Measurements from ENCODE around the gene MEIS2. TPM values are rescaled to one million over a fixed set of nuclear protein-coding genes. Genes with fewer than 3 reads are reported as not detected.

The MEIS2 gene
- total RNA-seq, 1 donor from 2014 or later: 45.4 TPM

GRCh38 chr15:36907295-36907694 is 193.1 kb downstream of the MEIS2 start:
- ATAC-seq: no peak

GRCh38 chr15:36905908-36906307 is 194.4 kb downstream of the MEIS2 start:
- intact Hi-C loops (cut with DNase I): no loop called here
- DNase-seq (ENCODE audit: missing footprints) (no peak), ATAC-seq (no peak)

More at GRCh38 chr15:36907295-36907694, 193.1 kb downstream of the MEIS2 start:
- DNase-seq (ENCODE audit: missing footprints): no peak
- intact Hi-C loops (cut with DNase I): no loop called here

DNA sequence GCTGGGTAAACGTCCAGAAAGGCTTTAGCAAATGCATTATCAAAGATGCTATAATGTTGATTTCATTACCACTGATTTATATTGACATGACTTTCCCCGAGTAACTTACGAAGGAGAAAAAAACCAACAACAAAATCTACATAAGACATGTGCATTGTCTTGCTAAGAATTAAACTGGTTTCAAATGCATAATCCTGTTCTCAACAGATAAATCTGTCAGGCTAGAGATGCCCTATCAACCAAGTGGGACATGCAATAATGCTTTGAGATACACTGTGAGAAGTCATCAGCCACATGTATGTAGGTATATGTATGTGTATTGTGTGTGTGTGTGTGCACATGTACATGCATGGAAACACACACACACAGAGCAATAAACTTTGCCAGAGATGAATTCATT is 195.6 kb downstream of the MEIS2 start:
- ATAC-seq: no peak
- intact Hi-C loops (cut with DNase I): no loop called here
- no peak for DNase-seq (ENCODE audit: missing footprints)

DNA sequence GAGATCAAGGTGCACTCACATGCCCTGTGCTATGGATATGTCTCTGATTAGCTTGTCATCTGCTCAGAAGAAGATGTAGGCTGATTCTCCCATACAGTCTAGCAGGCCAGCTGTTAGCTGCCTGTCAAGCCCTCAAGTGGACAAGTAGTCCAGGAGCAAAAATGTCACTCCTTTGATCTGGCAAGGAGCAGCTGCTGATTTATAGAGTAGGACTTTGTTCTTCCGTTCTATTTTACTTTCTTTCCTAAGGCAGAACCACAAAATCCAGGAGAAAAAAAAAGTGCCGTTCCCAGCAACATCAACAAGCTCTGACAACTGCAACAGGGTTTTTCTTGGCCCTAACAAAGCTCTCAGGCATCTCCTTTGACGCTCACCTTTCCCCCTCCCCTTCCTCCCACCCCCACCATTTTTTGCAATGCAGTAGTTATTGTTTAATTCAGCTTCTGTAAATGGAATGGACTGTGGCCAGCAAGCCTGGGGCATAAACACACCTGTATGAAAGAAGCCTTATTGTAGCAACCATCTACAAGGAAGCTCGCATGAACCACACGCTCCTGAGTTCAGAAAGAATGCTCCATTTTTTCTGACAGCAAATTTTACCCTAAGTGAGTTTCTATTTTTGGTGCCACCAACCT is 196.3 kb downstream of the MEIS2 start:
- intact Hi-C loops (cut with DNase I): no loop called here
- no peak for DNase-seq (ENCODE audit: missing footprints)
- no peak for ATAC-seq

DNA sequence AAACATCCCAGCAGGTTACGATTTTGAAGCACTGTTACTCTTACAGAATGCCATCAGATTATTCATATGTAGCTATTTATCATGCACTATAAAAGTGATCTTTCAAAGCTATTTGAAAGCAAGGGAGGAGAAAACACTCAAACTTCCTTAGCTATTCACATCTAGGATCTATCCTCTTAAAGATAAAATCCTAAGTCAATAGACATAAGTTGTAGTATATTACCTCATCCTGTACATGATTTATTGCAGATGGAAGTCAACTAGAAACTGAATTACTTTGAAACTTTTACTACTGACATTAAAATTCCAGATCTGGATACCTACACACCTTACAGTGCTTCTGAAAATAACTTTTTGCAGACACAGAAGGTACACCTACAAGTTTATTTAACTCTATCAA is 197.2 kb downstream of the MEIS2 start:
- no peak for ATAC-seq
- DNase-seq (ENCODE audit: missing footprints): no peak
- intact Hi-C loops (cut with DNase I): no loop called here

DNA sequence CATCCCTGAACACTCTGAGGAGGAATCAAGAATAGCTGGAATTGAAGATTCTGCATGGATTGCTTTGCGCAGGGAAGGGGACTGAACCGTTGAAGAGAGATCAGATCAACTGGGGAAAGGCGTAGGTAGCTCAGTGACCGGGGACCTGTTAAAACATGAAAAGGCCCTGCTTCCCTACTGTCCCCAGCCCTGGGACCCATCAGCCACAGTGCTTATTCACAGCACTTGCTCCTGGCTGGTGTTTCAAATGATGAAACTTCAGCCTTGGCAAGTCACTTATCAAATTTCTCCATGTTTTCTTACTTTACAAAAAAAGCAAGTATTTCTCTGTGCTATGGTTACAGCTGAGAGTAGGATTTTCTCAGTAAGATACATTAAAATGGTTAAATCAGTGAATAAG is 199.3 kb downstream of the MEIS2 start:
- peak; percentile 37 for ATAC-seq
- intact Hi-C loops (cut with DNase I): no loop called here

GRCh38 chr15:36899696-36900095 is 200.7 kb downstream of the MEIS2 start:
- no peak for ATAC-seq
- DNase-seq (ENCODE audit: missing footprints): no peak
- intact Hi-C loops (cut with DNase I): no loop called here

More for the DNA sequence above, 199.3 kb downstream of the MEIS2 start:
- no peak for DNase-seq (ENCODE audit: missing footprints)

DNA sequence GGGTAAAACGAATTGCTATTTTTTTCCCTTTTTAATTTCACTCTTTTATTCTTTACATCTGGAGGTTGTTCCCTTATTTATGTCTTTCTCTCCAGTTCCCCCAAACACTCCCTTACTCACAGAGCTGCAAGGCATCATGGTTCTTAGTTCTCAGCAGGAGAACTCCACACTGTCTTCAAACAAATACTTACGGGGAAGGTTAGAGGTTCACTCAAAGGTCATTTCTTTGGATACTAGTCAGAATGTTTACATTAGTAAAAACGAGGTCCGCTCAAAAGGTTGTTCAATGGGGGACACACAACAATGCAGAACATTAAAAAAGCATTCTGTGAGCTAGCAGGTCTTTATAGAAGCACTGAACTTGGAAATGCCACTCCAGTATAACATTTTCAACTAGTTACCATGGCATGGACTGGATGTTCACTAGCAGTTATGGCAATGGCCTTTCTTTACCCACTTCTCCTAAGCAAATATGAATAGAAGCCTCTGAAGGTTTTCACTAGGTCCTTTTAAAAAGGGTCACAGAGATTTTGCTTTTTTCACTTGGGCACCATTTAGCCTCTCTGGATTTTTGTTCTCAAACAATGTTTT is 201.7 kb downstream of the MEIS2 start:
- intact Hi-C loops (cut with DNase I): no loop called here

GRCh38 chr15:36897834-36898233 is 202.5 kb downstream of the MEIS2 start:
- intact Hi-C loops (cut with DNase I): no loop called here
- ATAC-seq (peak; percentile 35), DNase-seq (ENCODE audit: missing footprints) (no peak)

More for the DNA sequence above, 201.7 kb downstream of the MEIS2 start:
- no peak for DNase-seq (ENCODE audit: missing footprints)
- no peak for ATAC-seq

DNA sequence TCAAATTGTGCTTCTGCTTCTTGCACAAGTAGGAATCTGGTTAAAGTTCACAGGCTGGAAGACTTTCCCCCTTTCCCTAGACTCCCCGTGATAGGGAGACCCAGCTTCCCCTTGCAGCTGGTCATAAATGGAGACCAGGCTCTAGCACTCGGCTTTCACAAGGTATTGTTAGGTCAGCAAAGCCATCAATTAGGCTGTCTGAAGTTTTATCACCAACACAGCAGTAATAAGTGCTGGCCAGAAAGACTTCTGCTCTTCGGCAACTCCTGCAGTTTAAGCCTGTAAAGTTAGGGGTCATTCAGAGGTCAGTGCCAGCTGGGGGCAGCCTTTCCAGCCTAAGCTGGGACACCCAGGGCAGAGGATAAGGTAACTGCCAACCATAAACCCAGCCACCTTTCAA is 203.4 kb downstream of the MEIS2 start:
- intact Hi-C loops (cut with DNase I): no loop called here
- DNase-seq (ENCODE audit: missing footprints) (no peak), ATAC-seq (peak; percentile 42)

DNA sequence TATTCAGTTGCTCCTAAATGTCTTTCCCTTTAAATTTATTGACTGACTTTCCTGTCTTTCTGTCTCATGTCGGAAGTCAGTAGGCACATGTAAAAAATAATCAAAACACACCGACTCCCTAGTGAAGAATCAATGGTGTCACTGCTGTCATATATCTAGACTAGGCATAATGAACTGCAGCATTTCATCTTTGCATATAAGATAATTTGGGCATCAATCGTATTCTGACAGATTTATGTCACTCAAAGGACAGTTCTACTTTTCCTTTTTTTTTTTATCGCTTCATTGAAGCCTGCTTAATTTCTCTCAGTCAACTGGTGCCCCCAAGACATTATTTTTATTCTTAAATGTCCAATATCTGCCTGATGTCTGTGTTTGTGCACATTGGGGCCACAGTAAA is 206.3 kb downstream of the MEIS2 start:
- no peak for ATAC-seq
- intact Hi-C loops (cut with DNase I): no loop called here
- no peak for DNase-seq (ENCODE audit: missing footprints)

DNA sequence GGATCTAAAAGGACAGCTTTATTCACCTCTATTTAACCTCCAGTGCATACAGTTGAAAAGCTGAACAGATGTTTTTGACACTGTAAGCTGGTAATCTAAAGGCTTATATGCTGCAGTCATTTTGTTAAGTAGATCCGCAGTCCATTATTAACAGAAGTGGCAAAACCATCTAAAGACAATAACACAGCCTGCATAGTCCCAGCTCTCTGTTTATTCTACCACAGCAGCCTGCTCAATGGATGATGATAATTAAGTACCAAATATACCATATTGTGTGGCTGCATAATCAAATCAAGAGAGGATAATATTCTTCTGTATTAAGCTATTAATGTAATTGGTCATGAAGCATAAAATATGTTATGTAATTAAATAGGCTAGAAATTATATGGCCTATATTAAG is 207.1 kb downstream of the MEIS2 start:
- no peak for ATAC-seq
- no peak for DNase-seq (ENCODE audit: missing footprints)
- intact Hi-C loops (cut with DNase I): no loop called here

DNA sequence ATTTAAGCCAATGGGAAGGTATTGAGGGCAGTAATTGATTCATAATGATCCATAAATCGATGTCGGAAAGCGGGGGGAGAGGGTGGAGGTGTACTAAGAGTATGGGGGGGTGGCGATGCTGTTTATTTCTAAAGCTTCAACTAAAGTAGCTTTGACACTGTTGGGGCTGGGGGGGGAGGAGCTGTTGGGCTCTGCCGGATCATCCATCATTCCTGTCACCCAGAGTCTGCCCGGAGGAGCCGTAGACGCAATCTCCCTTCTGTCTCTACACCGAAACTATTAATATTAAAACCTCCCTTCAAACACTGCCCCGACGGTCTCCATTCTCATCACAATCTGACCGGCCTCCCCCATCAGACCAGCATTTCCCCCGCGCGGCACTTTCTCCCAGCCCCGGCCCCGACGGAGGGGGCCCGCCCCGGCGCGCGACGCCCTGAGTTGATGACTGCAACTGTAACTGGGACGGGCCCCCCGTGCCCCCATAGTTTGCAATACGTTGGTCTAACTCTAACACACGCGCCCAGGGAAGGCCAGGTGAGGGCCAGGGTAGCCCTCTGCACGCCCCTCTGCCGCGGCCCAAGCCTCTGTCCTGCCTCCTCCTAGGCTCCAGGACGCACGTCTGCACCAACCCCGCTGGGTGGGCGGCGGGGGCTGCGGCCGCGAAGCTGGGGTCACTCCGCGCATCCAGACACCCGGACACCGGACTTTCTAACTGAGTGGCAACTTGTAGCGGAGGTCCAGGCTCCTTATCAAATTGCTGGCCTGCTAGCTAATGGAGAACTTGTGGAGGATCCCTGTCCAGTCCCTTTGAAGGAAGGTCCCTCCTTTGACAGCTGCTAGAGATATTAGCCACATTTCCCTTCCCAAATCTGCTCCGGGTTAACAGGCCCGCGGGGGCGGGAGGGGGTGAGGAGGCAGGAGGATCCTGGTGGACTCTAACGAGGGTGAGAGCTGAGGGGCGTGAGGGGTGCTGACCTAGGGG is 212.0 kb downstream of the MEIS2 start:
- DNase-seq (ENCODE audit: missing footprints) (peak; percentile 72), ATAC-seq (peak; percentile 52)
- intact Hi-C loops (cut with DNase I): loop anchor here (10.0 kb wide), 1 partner anchor 106 kb away; no protein-coding TSS in a partner anchor

DNA sequence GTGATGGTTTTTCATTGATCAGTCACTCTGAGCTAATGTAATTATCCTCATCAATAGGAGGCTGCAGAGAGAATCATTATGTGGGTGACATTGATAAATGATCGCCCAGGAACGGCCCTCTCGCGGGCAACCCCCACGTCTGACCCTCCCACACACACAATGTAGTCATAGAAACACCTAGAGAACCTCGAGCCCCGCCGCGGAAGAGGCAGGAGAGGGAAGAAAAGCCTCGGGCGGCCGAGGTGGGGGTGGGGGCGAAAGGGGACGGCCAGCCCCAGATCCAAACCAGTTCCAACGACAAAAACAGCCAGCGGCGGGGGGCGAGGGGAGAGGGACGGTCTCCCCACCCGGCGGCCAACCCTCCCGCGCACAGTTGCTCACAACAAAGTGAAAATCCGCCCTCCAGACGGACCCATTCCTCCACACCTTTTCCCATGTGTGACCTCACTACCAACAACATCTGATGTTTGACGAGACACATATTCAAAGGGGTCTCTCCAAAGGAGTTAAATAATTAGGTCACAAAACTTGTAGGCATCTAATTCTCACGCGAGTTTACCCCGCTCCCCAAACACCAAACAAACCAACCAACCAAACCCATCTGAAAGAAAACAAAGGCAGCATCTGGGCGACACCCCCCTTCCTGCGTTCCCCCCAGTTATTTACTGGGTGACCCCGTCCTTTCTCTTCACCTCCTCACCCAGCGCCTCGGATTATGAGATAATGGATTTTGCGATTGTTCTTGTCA is 213.0 kb downstream of the MEIS2 start:
- intact Hi-C loops (cut with DNase I): loop anchor here (10.0 kb wide), 1 partner anchor 107 kb away; no protein-coding TSS in a partner anchor
- ATAC-seq (no peak), DNase-seq (ENCODE audit: missing footprints) (peak; percentile 66)

DNA sequence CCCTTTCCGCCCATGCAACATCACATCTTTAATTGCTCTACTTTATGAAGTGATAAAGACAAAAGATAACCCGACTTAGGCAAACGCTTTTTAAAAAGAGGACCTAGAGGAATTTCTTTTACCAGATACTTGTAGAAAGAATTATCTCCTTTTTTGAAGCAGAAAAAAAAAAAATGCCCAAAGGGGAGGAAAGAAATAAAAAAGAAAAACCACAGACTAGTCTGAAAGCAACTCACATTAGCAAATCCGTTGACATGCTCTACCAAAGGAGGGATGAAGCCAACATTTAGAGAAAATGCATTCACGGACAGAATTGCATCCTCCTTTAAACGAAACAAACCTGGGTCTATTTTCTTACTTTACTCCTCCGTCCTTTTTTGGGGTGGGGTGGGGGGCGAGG is 213.6 kb downstream of the MEIS2 start:
- intact Hi-C loops (cut with DNase I): loop anchor here (10.0 kb wide), 1 partner anchor 108 kb away; no protein-coding TSS in a partner anchor
- no peak for ATAC-seq

GRCh38 chr15:36886191-36886590 is 214.2 kb downstream of the MEIS2 start:
- intact Hi-C loops (cut with DNase I): loop anchor here (10.0 kb wide), 1 partner anchor 109 kb away; no protein-coding TSS in a partner anchor
- ATAC-seq: no peak

More for the DNA sequence above, 213.6 kb downstream of the MEIS2 start:
- DNase-seq (ENCODE audit: missing footprints): no peak

GRCh38 chr15:36885771-36886170 is 214.6 kb downstream of the MEIS2 start:
- intact Hi-C loops (cut with DNase I): loop anchor here (2.0 to 10.0 kb wide), 2 partner anchors 109 to 209 kb away; no protein-coding TSS in a partner anchor
- DNase-seq (ENCODE audit: missing footprints) (no peak), ATAC-seq (no peak)

More at GRCh38 chr15:36886191-36886590, 214.2 kb downstream of the MEIS2 start:
- DNase-seq (ENCODE audit: missing footprints): no peak

DNA sequence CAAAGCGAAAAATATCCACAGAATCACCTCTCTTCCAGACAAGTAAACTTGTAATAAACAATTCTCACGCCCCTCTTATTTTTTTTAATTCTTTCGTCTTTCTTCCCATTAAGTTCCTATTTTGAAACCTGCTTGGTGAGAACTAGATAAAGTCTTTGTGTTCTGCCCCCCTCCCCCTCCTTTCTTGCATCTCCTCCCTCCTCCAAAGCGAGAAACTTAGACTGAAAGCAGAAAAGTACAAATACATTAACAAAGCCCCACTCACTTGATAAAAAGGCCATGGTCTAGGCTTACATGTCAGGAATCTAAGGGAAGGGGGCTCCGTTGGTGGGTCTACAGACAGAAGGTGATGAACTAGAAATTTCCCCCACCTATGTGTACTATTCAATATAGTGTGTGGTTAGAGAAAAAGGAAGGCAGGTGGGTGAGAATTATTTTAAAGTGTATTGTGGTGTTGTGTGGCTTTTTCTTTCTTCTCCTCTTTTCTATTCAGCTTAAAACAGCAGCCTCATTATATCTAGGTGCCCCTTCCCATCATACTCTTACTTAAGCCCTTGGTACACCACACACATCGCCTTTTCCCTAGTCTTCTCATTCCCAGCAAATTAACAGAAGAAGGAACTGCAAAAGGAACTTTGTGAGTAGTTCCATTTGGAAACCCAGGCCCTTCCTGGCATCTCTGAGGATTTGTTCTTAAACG is 215.3 kb downstream of the MEIS2 start:
- intact Hi-C loops (cut with DNase I): loop anchor here (2.0 to 10.0 kb wide), 3 partner anchors 110 to 997 kb away; no protein-coding TSS in a partner anchor
- no peak for ATAC-seq
- no peak for DNase-seq (ENCODE audit: missing footprints)
